Activated T-cell treated with anti-CD3 and anti-CD28 coated beads, Interleukin-2, amount 50 U/mL, for 48 hours (primary cell): ENCODE measurements around the gene PSMB10.
"Not testable (repeated sequence)": the region's sequence is repeated elsewhere in the genome, so short reads cannot be mapped to it uniquely, and the experiment has no call there.

Source experiments
- DNase-seq, 2 experiments: peaks; one replicate each; pipeline ENCODE4 v3.0.0-alpha.2; 2020

Gene PSMB10

GRCh38 chr16:67936124-67936879, at the start of gene PSMB10:
TSS of gene PSMB10 (minus strand) at chr16:67936850. CDS start at chr16:67936749, 101 bp downstream.
- peak; percentile 85 for DNase-seq

GRCh38 chr16:67982011-67982696, 45.5 kb upstream of the PSMB10 start:
- DNase-seq = no peak

- peak in 1 of 2 experiments; percentile 33 for DNase-seq
Measured at GRCh38 chr16:67979955-67980678, 43.5 kb upstream of the PSMB10 start, which contains the start of gene DPEP3. TSS of gene DPEP3 (minus strand) at chr16:67980499. CDS start at chr16:67980380, 119 bp downstream.

- no peak for DNase-seq
Measured at GRCh38 chr16:67977469-67978227, 41.0 kb upstream of the PSMB10 start.

- no peak for DNase-seq
Measured at GRCh38 chr16:67977005-67977404, 40.4 kb upstream of the PSMB10 start.

- no peak for DNase-seq
Measured at GRCh38 chr16:67976205-67976604, 39.6 kb upstream of the PSMB10 start.

- no peak for DNase-seq
Measured at GRCh38 chr16:67975321-67976105, 38.9 kb upstream of the PSMB10 start.

- not testable (repeated sequence) for DNase-seq
Measured at GRCh38 chr16:67972285-67972684, 35.6 kb upstream of the PSMB10 start.

GRCh38 chr16:67971111-67971510, 34.5 kb upstream of the PSMB10 start:
- DNase-seq = no peak

GRCh38 chr16:67969254-67970039, 32.8 kb upstream of the PSMB10 start:
- no peak for DNase-seq

- DNase-seq = peak; percentile 95
Measured at GRCh38 chr16:67968400-67969253, 32.0 kb upstream of the PSMB10 start, which contains the start of gene SLC12A4. TSS of gene SLC12A4 (minus strand) at chr16:67968637. CDS start at chr16:67968553, 84 bp downstream.

GRCh38 chr16:67967958-67968399, 31.3 kb upstream of the PSMB10 start:
- DNase-seq = peak; percentile 55 to 64

GRCh38 chr16:67967183-67967957, 30.7 kb upstream of the PSMB10 start:
- peak; percentile 57 to 58 for DNase-seq

- DNase-seq = no peak
Measured at GRCh38 chr16:67966549-67967182, 30.0 kb upstream of the PSMB10 start.

- no peak for DNase-seq
Measured at GRCh38 chr16:67965668-67966548, 29.3 kb upstream of the PSMB10 start.

- no peak for DNase-seq
Measured at GRCh38 chr16:67964477-67965131, 28.0 kb upstream of the PSMB10 start.
